GM12872 (cell line): ENCODE results near the gene CACNG6.

Experiments
- TF ChIP-seq, protein P1 (sequence below): IDR thresholded peaks from 3 replicates; pipeline ENCODE4 v1.5.1; 2011; ENCODE audit warnings: low read depth, mild to moderate bottlenecking, low read length, moderate library complexity; ENCODE audit not compliant: insufficient read depth

Gene CACNG6

DNA sequence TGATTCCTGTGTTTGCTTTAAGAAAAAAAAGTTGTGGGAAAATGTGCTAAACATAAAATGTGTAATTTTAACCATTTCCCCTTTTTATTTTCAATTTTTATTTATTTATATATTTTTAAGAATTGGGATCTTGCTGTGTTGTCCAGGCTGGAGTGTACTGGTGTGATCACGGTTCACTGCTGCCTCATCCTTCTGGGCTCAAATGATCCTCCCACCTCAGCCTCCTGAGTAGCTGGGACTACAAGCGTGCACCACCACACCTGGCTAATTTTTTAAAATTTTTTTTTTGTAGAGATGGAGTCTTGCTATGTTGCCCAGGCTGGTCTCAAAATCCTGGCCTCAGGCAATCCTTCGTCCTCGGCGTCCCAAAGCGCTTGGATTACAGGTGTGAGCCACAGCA, 19.0 kb downstream of the CACNG6 start:
- TF ChIP-seq, protein P1, sequence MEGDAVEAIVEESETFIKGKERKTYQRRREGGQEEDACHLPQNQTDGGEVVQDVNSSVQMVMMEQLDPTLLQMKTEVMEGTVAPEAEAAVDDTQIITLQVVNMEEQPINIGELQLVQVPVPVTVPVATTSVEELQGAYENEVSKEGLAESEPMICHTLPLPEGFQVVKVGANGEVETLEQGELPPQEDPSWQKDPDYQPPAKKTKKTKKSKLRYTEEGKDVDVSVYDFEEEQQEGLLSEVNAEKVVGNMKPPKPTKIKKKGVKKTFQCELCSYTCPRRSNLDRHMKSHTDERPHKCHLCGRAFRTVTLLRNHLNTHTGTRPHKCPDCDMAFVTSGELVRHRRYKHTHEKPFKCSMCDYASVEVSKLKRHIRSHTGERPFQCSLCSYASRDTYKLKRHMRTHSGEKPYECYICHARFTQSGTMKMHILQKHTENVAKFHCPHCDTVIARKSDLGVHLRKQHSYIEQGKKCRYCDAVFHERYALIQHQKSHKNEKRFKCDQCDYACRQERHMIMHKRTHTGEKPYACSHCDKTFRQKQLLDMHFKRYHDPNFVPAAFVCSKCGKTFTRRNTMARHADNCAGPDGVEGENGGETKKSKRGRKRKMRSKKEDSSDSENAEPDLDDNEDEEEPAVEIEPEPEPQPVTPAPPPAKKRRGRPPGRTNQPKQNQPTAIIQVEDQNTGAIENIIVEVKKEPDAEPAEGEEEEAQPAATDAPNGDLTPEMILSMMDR: no peak

DNA sequence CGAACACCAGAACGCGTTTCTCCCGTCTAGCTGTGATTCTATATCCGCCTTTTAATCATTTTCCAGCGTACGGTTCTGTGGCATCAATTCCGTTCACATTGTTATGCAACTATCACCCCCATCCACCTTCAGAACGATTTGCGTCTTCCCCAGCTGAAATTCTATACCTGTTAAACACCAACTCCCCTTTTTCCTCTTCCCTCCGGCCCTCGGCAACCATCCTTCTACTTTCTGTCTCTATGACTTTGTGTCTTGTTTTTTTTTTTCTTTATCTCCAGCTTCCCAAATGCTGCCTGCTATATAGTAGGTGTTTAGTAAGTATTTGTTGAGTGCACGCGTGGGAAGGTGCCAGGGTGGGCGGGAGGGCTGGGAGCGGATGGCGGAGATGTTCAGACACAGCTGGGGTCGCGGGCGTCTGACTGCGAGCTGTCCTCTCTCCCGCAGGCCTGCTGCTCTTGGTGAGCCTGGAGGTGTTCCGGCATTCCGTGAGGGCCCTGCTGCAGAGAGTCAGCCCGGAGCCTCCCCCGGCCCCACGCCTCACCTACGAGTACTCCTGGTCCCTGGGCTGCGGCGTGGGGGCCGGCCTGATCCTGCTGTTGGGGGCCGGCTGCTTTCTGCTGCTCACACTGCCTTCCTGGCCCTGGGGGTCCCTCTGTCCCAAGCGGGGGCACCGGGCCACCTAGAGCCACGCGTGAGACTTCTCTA, 20.2 kb downstream of the CACNG6 start:
- TF ChIP-seq, protein P1: no peak

DNA sequence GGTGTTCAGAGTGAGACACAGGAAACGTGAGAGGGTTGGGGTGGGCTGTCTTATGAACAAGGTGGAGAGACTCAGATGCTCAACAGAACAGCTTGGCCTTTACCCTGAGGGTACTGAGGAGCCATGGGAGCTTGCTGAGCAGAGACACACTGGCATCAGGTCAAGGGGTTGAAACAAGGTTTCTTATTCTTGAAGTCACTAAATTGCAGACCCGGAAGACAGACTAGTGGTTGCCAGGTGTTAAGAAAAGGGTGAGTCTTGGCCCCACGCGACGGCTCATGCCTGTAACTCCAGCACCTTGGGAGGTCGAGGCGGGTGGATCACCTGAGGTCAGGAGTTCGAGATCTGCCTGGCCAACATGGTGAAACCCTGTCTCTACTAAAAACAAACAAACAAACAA, 22.4 kb downstream of the CACNG6 start:
- TF ChIP-seq, protein P1: no peak

DNA sequence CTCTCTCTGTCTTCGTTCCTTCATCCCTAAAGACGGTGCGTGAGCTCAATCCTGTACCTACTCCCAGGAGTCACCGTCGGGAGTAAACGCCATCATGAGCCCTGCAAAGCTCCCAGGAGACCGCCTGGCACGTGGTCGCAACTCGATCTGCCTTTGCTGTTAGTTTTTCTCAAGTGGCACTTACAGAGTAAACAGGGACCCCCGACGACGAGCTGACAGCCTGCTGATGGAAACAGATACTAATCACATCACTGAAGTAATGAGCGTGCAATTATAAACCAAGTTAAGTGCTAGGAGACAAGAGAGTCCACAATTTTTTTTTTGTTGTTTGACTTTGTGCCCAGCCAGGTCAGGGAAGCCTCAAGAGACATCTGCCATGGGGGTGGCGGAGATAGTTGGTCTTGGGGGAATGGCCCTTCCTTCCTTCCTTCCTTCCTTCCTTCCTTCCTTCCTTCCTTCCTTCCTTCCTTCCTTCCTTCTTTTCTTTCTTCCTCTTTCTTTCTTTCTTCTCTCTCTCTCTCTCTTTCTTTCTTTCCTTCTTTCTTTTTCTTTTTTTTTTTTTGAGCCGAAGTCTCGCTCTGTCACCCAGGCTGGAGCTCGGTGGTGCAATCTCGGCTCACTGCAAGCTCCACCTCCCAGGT, 23.6 kb downstream of the CACNG6 start:
- TF ChIP-seq, protein P1: no peak

DNA sequence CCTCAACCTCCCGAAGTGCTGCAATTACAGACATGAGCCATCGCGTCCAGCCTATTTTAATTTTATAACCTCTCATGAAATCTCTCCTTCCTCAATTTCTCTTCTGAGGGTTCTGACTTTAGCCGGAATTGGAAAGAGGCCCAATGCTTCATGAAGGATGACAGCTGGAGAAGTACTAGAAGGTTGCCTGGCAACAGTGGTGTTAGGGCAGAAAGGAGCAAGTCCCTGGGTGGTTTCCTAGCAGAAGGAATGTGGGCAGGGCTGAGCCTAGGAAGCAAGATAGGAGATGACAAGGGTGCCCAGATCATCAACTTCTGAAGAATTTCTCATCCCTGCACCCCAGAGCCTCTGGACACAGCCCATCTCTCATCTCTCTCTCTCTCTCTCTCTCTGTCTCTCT, 25.8 kb downstream of the CACNG6 start:
- TF ChIP-seq, protein P1: no peak

DNA sequence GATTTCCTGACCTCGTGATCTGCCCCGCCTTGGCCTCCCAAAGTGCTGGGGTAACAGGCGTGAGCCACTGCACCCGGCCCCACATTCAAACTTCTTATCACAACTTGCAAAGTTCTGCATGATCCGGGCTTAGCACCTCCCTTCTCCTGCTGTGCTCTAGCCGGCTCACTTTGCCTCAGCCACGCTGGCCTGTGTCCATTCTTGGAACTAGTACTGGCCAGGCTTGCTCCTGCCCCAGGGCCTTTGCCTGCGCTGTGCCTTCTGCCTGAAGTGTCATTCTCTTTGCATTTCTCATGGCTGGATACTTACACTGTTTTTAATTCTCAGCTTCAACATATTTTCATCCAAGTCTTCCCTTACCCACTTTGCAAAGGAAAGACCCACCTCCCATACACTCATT, 29.9 kb downstream of the CACNG6 start:
- TF ChIP-seq, protein P1: no peak

DNA sequence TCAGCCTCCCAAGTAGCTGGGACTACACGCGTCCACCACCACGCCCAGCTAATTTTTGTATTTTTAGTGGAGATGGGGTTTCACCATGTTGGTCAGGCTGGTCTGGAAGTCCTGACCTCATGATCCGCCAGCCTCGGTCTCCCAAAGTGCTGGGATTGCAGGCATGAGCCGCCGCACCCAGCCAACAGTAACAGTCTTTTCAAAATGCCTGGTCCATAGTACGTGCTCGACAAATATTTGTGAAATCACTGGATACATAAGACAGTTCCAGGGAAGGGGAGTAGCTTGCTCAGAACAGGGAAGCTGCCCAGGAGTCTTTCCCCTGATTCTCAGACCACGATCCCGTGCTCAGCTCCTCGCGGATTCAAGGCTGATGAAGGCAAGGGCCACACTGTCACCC, 30.5 kb downstream of the CACNG6 start:
- TF ChIP-seq, protein P1: no peak
